SK-N-SH (cell line): ENCODE results near the gene ANGPTL8. TPM values are rescaled to one million over a fixed set of nuclear protein-coding genes. Genes with fewer than 3 reads are reported as not detected.

ENCODE experiments used
- CTCF ChIA-PET: fragments of 300-600, 350-600 bp; formaldehyde crosslinking; extraction: SDS; loops from one replicate; lab custom pipeline; 2021; lab: Yijun Ruan, JAX
- POLR2A ChIA-PET: fragments of 350-600 bp; sonication (Branson Sonifier 250); formaldehyde crosslinking; extraction: SDS; loops from one replicate; lab custom pipeline; 2020; ENCODE audit warnings: antibody characterized with exemption, inconsistent platforms; lab: Yijun Ruan, JAX
- DNase-seq: peaks from one replicate; pipeline ENCODE4 v3.0.0; 2012
- H2AFZ ChIP-seq: fragments of 200-600 bp; sonication (generic); 2 replicates; pipeline ENCODE4 v1.8.1; 2016; ENCODE audit warnings: antibody characterized with exemption, mild to moderate bottlenecking, low read depth
- H3F3A ChIP-seq: fragments of 200-600 bp; sonication (generic); replicated peaks from 2 replicates; pipeline ENCODE3; 2016; ENCODE audit warnings: antibody characterized with exemption, mild to moderate bottlenecking; ENCODE audit not compliant: insufficient read depth
- H3K27ac ChIP-seq, 2 experiments: fragments of 200-500 bp in 1 of 2; fragments of 200-600 bp in 1 of 2; sonication (Bioruptor generic) in 1 of 2; sonication (generic), shearing (Covaris generic) in 1 of 2; 2 replicates each; pipeline versions ENCODE4 v1.5.1 to v1.6.1; 2014 to 2016; ENCODE audit warnings: low read depth in 2 of 2, inconsistent platforms in 1 of 2, low read length in 1 of 2, mild to moderate bottlenecking in 1 of 2, mixed read lengths in 1 of 2
- H3K27me3 ChIP-seq: fragments of 200-600 bp; sonication (generic), shearing (Covaris generic); 2 replicates; pipeline ENCODE4 v1.6.1; 2016; ENCODE audit warnings: mixed run types; ENCODE audit not compliant: insufficient read depth
- H3K36me3 ChIP-seq, 2 experiments: fragments of 200-500 bp in 1 of 2; fragments of 200-600 bp in 1 of 2; sonication (Bioruptor generic) in 1 of 2; sonication (generic) in 1 of 2; replicated peaks in 1 of 2; 2 replicates each; pipeline versions ENCODE3 to v1.5.1; 2014 to 2016; ENCODE audit warnings: low read length in 1 of 2, mild to moderate bottlenecking in 1 of 2; ENCODE audit not compliant: insufficient read depth in 2 of 2, control insufficient read depth in 1 of 2
- H3K4me1 ChIP-seq, 2 experiments: fragments of 200-500 bp in 1 of 2; fragments of 200-600 bp in 1 of 2; sonication (Bioruptor generic) in 1 of 2; sonication (generic), shearing (Covaris generic) in 1 of 2; 2 replicates each; pipeline versions ENCODE4 v1.5.1 to v1.6.1; 2014 to 2016; ENCODE audit warnings: low read depth in 1 of 2, low read length in 1 of 2, mixed run types in 1 of 2; ENCODE audit not compliant: insufficient read depth in 2 of 2, control insufficient read depth in 1 of 2
- H3K4me2 ChIP-seq: fragments of 200-600 bp; sonication (generic), shearing (Covaris generic); 2 replicates; pipeline ENCODE4 v1.6.1; 2017; ENCODE audit warnings: mixed run types
- H3K4me3 ChIP-seq, 2 experiments: fragments of 200-500 bp in 1 of 2; fragments of 200-600 bp in 1 of 2; sonication (Bioruptor generic) in 1 of 2; sonication (generic), shearing (Covaris generic) in 1 of 2; 2 replicates each; pipeline versions ENCODE4 v1.5.1 to v1.8.1; 2014 to 2016; ENCODE audit warnings: low read depth in 2 of 2, inconsistent platforms in 1 of 2, low read length in 1 of 2, mild to moderate bottlenecking in 1 of 2, mixed read lengths in 1 of 2, moderate library complexity in 1 of 2
- H3K79me2 ChIP-seq: fragments of 200-600 bp; sonication (generic); 2 replicates; pipeline ENCODE4 v1.8.1; 2017; ENCODE audit warnings: mild to moderate bottlenecking; ENCODE audit not compliant: insufficient read depth
- H3K9ac ChIP-seq: fragments of 200-600 bp; sonication (generic); 2 replicates; pipeline ENCODE4 v1.6.1; 2017; ENCODE audit warnings: mixed run types
- H3K9me2 ChIP-seq: fragments of 200-600 bp; sonication (generic); 2 replicates; pipeline ENCODE4 v1.6.1; 2017; ENCODE audit warnings: mixed run types
- H3K9me3 ChIP-seq: fragments of 200-600 bp; sonication (generic); 2 replicates; pipeline ENCODE4 v1.6.1; 2017; ENCODE audit warnings: mixed run types, mild to moderate bottlenecking, moderate library complexity
- H4K20me1 ChIP-seq: fragments of 200-600 bp; sonication (generic); 2 replicates; pipeline ENCODE4 v1.6.1; 2017; ENCODE audit warnings: mild to moderate bottlenecking, mixed run types; ENCODE audit not compliant: insufficient read depth
- CTCF ChIP-seq: fragments of 200-600 bp; sonication (generic); IDR thresholded peaks from 2 replicates; pipeline ENCODE4 v1.6.1; 2017; ENCODE audit warnings: antibody characterized with exemption, mild to moderate bottlenecking, moderate library complexity
- EP300 ChIP-seq, 2 experiments: IDR thresholded peaks; 2 replicates each; pipeline versions ENCODE4 v1.4.0 to v1.6.1; 2012; ENCODE audit warnings: borderline replicate concordance in 1 of 2, low read depth in 1 of 2, low read length in 1 of 2
- FOXM1 ChIP-seq: IDR thresholded peaks from 2 replicates; pipeline ENCODE4 v1.4.0; 2012; ENCODE audit warnings: low read depth, mild to moderate bottlenecking
- JUND ChIP-seq: IDR thresholded peaks from 2 replicates; pipeline ENCODE4 v1.4.0; 2012
- MAX ChIP-seq: IDR thresholded peaks from 2 replicates; pipeline ENCODE4 v1.4.0; 2012; ENCODE audit warnings: low read depth
- MEF2A ChIP-seq: IDR thresholded peaks from 2 replicates; pipeline ENCODE4 v1.4.0; 2012; ENCODE audit warnings: low read depth, borderline replicate concordance
- NFIC ChIP-seq: IDR thresholded peaks from 2 replicates; pipeline ENCODE4 v1.4.0; 2012; ENCODE audit warnings: borderline replicate concordance
- NRF1 ChIP-seq: IDR thresholded peaks from 2 replicates; pipeline ENCODE4 v1.6.1; 2012; ENCODE audit warnings: low read depth, mild to moderate bottlenecking, low read length
- PBX3 ChIP-seq: IDR thresholded peaks from 2 replicates; pipeline ENCODE4; 2012
- REST ChIP-seq: IDR thresholded peaks from 2 replicates; pipeline ENCODE4 v1.6.1; 2012; ENCODE audit warnings: mild to moderate bottlenecking, low read depth, low read length, moderate library complexity
- RFX5 ChIP-seq: IDR thresholded peaks from 2 replicates; pipeline ENCODE4 v1.6.1; 2012; ENCODE audit warnings: mild to moderate bottlenecking, improper control_type of control experiment, low read length
- SIN3A ChIP-seq: IDR thresholded peaks from 2 replicates; pipeline ENCODE4 v1.6.1; 2012; ENCODE audit warnings: low read depth, mild to moderate bottlenecking, low read length, moderate library complexity, borderline replicate concordance
- SMC3 ChIP-seq: IDR thresholded peaks from 2 replicates; pipeline ENCODE4 v1.6.1; 2012; ENCODE audit warnings: low read depth, low read length, improper control_type of control experiment
- USF2 ChIP-seq: fragments of 150-350 bp; IDR thresholded peaks from 2 replicates; pipeline ENCODE4 v1.6.1; 2017; ENCODE audit warnings: antibody characterized with exemption, low read length, low read depth, borderline replicate concordance
- YY1 ChIP-seq: IDR thresholded peaks from 2 replicates; pipeline ENCODE4 v1.4.0; 2012; ENCODE audit warnings: low read depth, mild to moderate bottlenecking
- ZBTB33 ChIP-seq: IDR thresholded peaks from 2 replicates; pipeline ENCODE4 v1.4.0; 2012; ENCODE audit warnings: low read depth, borderline replicate concordance
- WGBS: methylation state at CpG from one replicate; pipeline ENCODE4 v1.1.6; 2017; ENCODE audit warnings: low lambda C conversion rate; 5-methylcytosine and 5-hydroxymethylcytosine counted together
- polyA plus RNA-seq, 3 experiments: library from polyadenylated mRNA; depleted of rRNA; stranded (reverse); fragments of >200 nt; gene quantifications; 2 replicates each; pipeline ENCODE4 v1.2.3, GENCODE V29; 2012

ANGPTL8 gene
- polyA plus RNA-seq, 1 of the 3 experiments (the other 2 are of a cell fraction) = 0.21 TPM

- TF ChIP-seq CTCF (no peak), JUND (no peak), USF2 (no peak), MEF2A (no peak), REST (no peak), RFX5 (no peak), SIN3A (no peak), PBX3 (no peak)
These were observed 1.4 kb upstream of the ANGPTL8 start (continued) for GRCh38 chr19:11238041-11238440.

- Histone ChIP-seq H2AFZ (no peak overlapping the region), H3K4me1 (peaks cover 0 to 4% of the 10 kb centered on the region in 2 experiments; a peak in 1 of 4 replicates), H3K9me2 (no peaks in the 10 kb centered on the region), H3K27ac (no peak overlapping the region), H3K9me3 (no peaks in the 10 kb centered on the region), H3K79me2 (no peaks in the 10 kb centered on the region), H3F3A (peaks cover 3% of the 10 kb centered on the region), H3K27me3 (no peaks in the 10 kb centered on the region), H3K36me3 (peaks cover 0 to 5% of the 10 kb centered on the region in 2 experiments), H3K9ac (no peak overlapping the region), H3K4me2 (no peak overlapping the region), H3K4me3 (no peak overlapping the region), H4K20me1 (no peaks in the 10 kb centered on the region)
- CTCF ChIA-PET = interaction anchor here (0.6 to 1.0 kb wide), 2 partner anchors 100 to 101 kb away, joined by 3 read pairs; no protein-coding TSS in a partner anchor
- POLR2A ChIA-PET = no interaction called here
- 95% methylated on average over 6 of the region's 6 CpGs for WGBS
- DNase-seq = no peak
- no peak for TF ChIP-seq USF2
- TF ChIP-seq EP300 (IDR thresholded peaks at IDR 0.05; ENCODE audit: borderline replicate concordance in 1 of 2, low read depth in 1 of 2, low read length in 1 of 2) = no peak
- no peak for TF ChIP-seq ZBTB33
- no peak for TF ChIP-seq YY1
- no peak for TF ChIP-seq NRF1
- TF ChIP-seq SMC3 = no peak
- no peak for TF ChIP-seq NFIC
- no peak for TF ChIP-seq CTCF
- TF ChIP-seq MAX = no peak
- no peak for TF ChIP-seq FOXM1
These were observed 540 bp upstream of the ANGPTL8 start for GRCh38 chr19:11238781-11239376.
